Measurements from ENCODE around the gene HELZ.

- TF ChIP-seq CTCF (IDR thresholded peaks at IDR 0.05) (no peak), EZH2phosphoT487 (IDR thresholded peaks at IDR 0.05) (no peak)
Measured at GRCh38 chr17:67119102-67119501, 125.9 kb downstream of the HELZ start.
